ENCODE measurements around the gene LCN12. TPM values are rescaled to one million over a fixed set of nuclear protein-coding genes. Genes with fewer than 3 reads are reported as not detected.
A peak's percentile ranks its signal among the peaks of the same experiment; 100 is the strongest.

The LCN12 gene
- total and polyA plus RNA-seq, 7 donors, result 0.06 to 1.5 (median 0.27) TPM; not detected in 1

- Histone ChIP-seq H3K4me1 (peaks cover 29% of the 10 kb centered on the region), H3K4me3 (peak overlapping the region; percentile 50), H3K36me3 (ENCODE audit: insufficient read depth in 1 of 2, low read depth in 1 of 2) (peaks cover 23 to 36% of the 10 kb centered on the region in 2 donors), H3K27me3 (ENCODE audit: insufficient read depth in 3 of 3, low read length in 2 of 3) (no peaks in the 10 kb centered on the region), H3K9me3 (no peaks in the 10 kb centered on the region), H3K27ac (peak overlapping the region; percentile 94)
- WGBS, 3 donors, result 74 to 84% (median 74%) methylated on average over 42 of the region's 42 CpGs
- intact Hi-C loops (cut with DNase I), result loop anchor here in 1 of 2 donors (5.0 kb wide), 3 partner anchors 38 to 93 kb away; partner anchors contain the start of genes EDF1 and PHPT1
- peak in 1 of 2 donors; percentile 55 for DNase-seq
- TF ChIP-seq CTCF (IDR thresholded peaks at IDR 0.05), result no peak
- peak in 1 of 4 donors; percentile 0 for ATAC-seq
These were observed 11.4 kb upstream of the LCN12 start for GRCh38 chr9:136940526-136941230.

GRCh38 chr9:136941231-136942111 lies 10.6 kb upstream of the LCN12 start:
- 92 to 94% (median 94%) methylated on average over 54 to 55 of the region's 55 CpGs for WGBS, 3 donors
- H3K27ac ChIP-seq, result peak overlapping the region; percentile 94
- peak overlapping the region; percentile 88 for H3K4me3 ChIP-seq
- no peaks in the 10 kb centered on the region for H3K9me3 ChIP-seq
- intact Hi-C loops (cut with DNase I), result loop anchor here in 1 of 2 donors (2.0 to 5.0 kb wide), 4 partner anchors 13 to 94 kb away; partner anchors contain the start of genes EDF1 and PHPT1
- TF ChIP-seq CTCF (IDR thresholded peaks at IDR 0.05), result no peak
- peak; percentile 30 to 63 for DNase-seq
- H3K27me3 ChIP-seq (ENCODE audit: insufficient read depth in 3 of 3, low read length in 2 of 3), result no peaks in the 10 kb centered on the region
- H3K36me3 ChIP-seq (ENCODE audit: insufficient read depth in 1 of 2, low read depth in 1 of 2), result peaks cover 23 to 36% of the 10 kb centered on the region in 2 donors
- no peak for ATAC-seq
- peaks cover 29% of the 10 kb centered on the region for H3K4me1 ChIP-seq

- peaks cover 23 to 36% of the 10 kb centered on the region in 2 donors for H3K36me3 ChIP-seq (ENCODE audit: insufficient read depth in 1 of 2, low read depth in 1 of 2)
- H3K4me1 ChIP-seq, result peaks cover 30% of the 10 kb centered on the region
- intact Hi-C loops (cut with DNase I), result loop anchor here in 1 of 2 donors (2.0 to 5.0 kb wide), 4 partner anchors 13 to 95 kb away; partner anchors contain the start of genes EDF1 and PHPT1
- WGBS, 3 donors, result 89 to 90% (median 90%) methylated on average over 58 to 60 of the region's 60 CpGs
- H3K9me3 ChIP-seq, result no peaks in the 10 kb centered on the region
- peak overlapping the region; percentile 88 for H3K4me3 ChIP-seq
- no peak for TF ChIP-seq CTCF (IDR thresholded peaks at IDR 0.05)
- no peaks in the 10 kb centered on the region for H3K27me3 ChIP-seq (ENCODE audit: insufficient read depth in 3 of 3, low read length in 2 of 3)
- ATAC-seq, result no peak
- DNase-seq, result peak in 1 of 2 donors; percentile 59
- H3K27ac ChIP-seq, result peak overlapping the region; percentile 94
These were observed 9.8 kb upstream of the LCN12 start for GRCh38 chr9:136942112-136942880.

- Histone ChIP-seq H3K27me3 (ENCODE audit: insufficient read depth in 3 of 3, low read length in 2 of 3) (no peaks in the 10 kb centered on the region), H3K36me3 (ENCODE audit: insufficient read depth in 1 of 2, low read depth in 1 of 2) (peaks cover 22 to 36% of the 10 kb centered on the region in 2 donors), H3K9me3 (no peaks in the 10 kb centered on the region), H3K4me1 (peaks cover 36% of the 10 kb centered on the region), H3K27ac (peak overlapping the region; percentile 94), H3K4me3 (peak overlapping the region; percentile 88)
- intact Hi-C loops (cut with DNase I), result loop anchor here in 1 of 2 donors (2.0 to 5.0 kb wide), 4 partner anchors 14 to 96 kb away; partner anchors contain the start of genes EDF1 and PHPT1
- no peak for DNase-seq
- TF ChIP-seq CTCF (IDR thresholded peaks at IDR 0.05), result no peak
- WGBS, 3 donors, result 85 to 90% (median 90%) methylated on average over 14 to 16 of the region's 16 CpGs
- ATAC-seq, result no peak
These were observed 9.2 kb upstream of the LCN12 start for GRCh38 chr9:136942881-136943230.
